Sigmoid colon (tissue), 7 donors: ENCODE data around the gene MRPL37. TPM values are rescaled to one million over a fixed set of nuclear protein-coding genes. Genes with fewer than 3 reads are reported as not detected.

ENCODE experiments used
- DNase-seq: peaks from one replicate; pipeline ENCODE4 v3.0.0-alpha.2; 2019
- H3K27ac ChIP-seq, 4 donors: fragments of 200-600 bp; sonication (generic); one replicate each; pipeline ENCODE4 v1.5.1; 2016 to 2019; ENCODE audit warnings: mild to moderate bottlenecking in 1 of 4
- H3K27me3 ChIP-seq, 3 donors: fragments of 200-600 bp; sonication (generic); one replicate each; pipeline ENCODE4 v1.5.1; 2019; ENCODE audit warnings: mild to moderate bottlenecking in 1 of 3
- H3K36me3 ChIP-seq, 4 donors: fragments of 200-600 bp; sonication (generic); one replicate each; pipeline ENCODE4 v1.5.1; 2016 to 2019
- H3K4me1 ChIP-seq, 4 donors: fragments of 200-600 bp; sonication (generic); one replicate each; pipeline ENCODE4 v1.5.1; 2017 to 2019
- H3K4me3 ChIP-seq, 4 donors: fragments of 200-600 bp; sonication (generic); one replicate each; pipeline ENCODE4 v1.5.1; 2017 to 2019; ENCODE audit warnings: mild to moderate bottlenecking in 2 of 4, moderate library complexity in 1 of 4
- H3K9me3 ChIP-seq, 4 donors: fragments of 200-600 bp in 3 of 4; sonication (generic) in 3 of 4; one replicate each; pipeline versions ENCODE4 v1.5.1 to v1.6.1; 2013 to 2019
- EP300 ChIP-seq, 4 donors: sonication (generic); formaldehyde crosslinking; IDR thresholded peaks; one replicate each; pipeline ENCODE4 v1.6.1; 2017; ENCODE audit warnings: antibody characterized with exemption in 4 of 4
- POLR2A ChIP-seq, 2 donors: fragments of 450-650 bp; IDR thresholded peaks; one replicate each; pipeline ENCODE4 v1.6.1; 2016; ENCODE audit warnings: antibody characterized with exemption in 2 of 2, mild to moderate bottlenecking in 2 of 2, moderate library complexity in 2 of 2
- POLR2AphosphoS5 ChIP-seq, 4 donors: sonication (generic); formaldehyde crosslinking; IDR thresholded peaks; one replicate each; pipeline ENCODE4 v1.6.1; 2017; ENCODE audit warnings: antibody characterized with exemption in 4 of 4
- WGBS, 2 donors: extraction: QIAGEN DNeasy Blood & Tissue Kit; methylation state at CpG; one replicate each; pipeline ENCODE4 v1.1.7; 2013; 5-methylcytosine and 5-hydroxymethylcytosine counted together
- intact Hi-C: fragments of 100-400 bp; cut with DNase I; formaldehyde crosslinking; loops from one replicate; pipeline ENCODE4 v1.15.1; 2023
- polyA plus RNA-seq, 3 donors: library from polyadenylated mRNA; stranded (reverse); fragments of 200-250 nt; gene quantifications; one replicate each; pipeline ENCODE4 v1.2.3, GENCODE V29; 2013
- total RNA-seq, 4 donors: library from RNA; depleted of rRNA; stranded (reverse); fragments of >200 nt; gene quantifications; one replicate each; pipeline ENCODE4 v1.1.0, GENCODE V29; 2016
- TF ChIP-seq, protein P1 (sequence below), 4 experiments: fragments of 450-650 bp in 3 of 4; fragments of 200-600 bp in 1 of 4; IDR thresholded peaks; one replicate each; pipeline ENCODE4 v1.5.1; 2016 to 2019; ENCODE audit warnings: antibody characterized with exemption in 4 of 4, mild to moderate bottlenecking in 3 of 4, moderate library complexity in 2 of 4
- donor health status: healthy with polysubstance abuse.
- donor health status: Bipolar disorder and iron deficiency.
- donor health status: healthy.

The MRPL37 gene
- total and polyA plus RNA-seq, 7 donors, result 40.7 to 80.2 (median 59.2) TPM

DNA sequence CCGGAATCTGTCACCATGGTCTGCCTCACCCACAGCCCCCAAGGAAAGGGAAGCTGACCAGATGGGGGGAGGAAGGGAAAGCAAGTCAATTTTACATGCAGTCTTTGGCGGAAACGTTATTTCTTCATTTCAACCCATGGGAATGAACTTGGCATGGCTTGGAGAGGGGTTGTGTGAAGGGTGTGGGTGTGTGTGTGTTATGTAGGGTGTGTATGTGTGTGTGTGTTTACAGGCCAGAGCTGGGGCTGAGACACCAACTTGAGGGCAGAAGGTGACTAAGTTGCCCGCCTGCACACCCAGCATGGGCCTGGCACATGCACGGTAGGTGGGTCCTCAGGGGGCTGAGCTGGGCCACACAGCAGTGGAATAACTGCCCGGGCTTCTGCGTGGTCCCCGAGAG is 65.2 kb downstream of the MRPL37 start:
- no peaks in the 10 kb centered on the region for H3K27me3 ChIP-seq
- WGBS, 2 donors, result 85 to 93% methylated on average over 8 of the region's 8 CpGs
- H3K27ac ChIP-seq, result no peak overlapping the region
- intact Hi-C loops, result loop anchor here (10.0 kb wide), 1 partner anchor 140 kb away; no protein-coding TSS in a partner anchor
- no peak for DNase-seq
- no peaks in the 10 kb centered on the region for H3K9me3 ChIP-seq
- H3K4me1 ChIP-seq, result peaks cover 0 to 25% (median 12%) of the 10 kb centered on the region in 4 donors
- H3K4me3 ChIP-seq, result no peak overlapping the region
- TF ChIP-seq POLR2A (IDR thresholded peaks at IDR 0.05) (no peak), EP300 (IDR thresholded peaks at IDR 0.05) (no peak), POLR2AphosphoS5 (IDR thresholded peaks at IDR 0.05) (no peak)
- TF ChIP-seq, protein P1, sequence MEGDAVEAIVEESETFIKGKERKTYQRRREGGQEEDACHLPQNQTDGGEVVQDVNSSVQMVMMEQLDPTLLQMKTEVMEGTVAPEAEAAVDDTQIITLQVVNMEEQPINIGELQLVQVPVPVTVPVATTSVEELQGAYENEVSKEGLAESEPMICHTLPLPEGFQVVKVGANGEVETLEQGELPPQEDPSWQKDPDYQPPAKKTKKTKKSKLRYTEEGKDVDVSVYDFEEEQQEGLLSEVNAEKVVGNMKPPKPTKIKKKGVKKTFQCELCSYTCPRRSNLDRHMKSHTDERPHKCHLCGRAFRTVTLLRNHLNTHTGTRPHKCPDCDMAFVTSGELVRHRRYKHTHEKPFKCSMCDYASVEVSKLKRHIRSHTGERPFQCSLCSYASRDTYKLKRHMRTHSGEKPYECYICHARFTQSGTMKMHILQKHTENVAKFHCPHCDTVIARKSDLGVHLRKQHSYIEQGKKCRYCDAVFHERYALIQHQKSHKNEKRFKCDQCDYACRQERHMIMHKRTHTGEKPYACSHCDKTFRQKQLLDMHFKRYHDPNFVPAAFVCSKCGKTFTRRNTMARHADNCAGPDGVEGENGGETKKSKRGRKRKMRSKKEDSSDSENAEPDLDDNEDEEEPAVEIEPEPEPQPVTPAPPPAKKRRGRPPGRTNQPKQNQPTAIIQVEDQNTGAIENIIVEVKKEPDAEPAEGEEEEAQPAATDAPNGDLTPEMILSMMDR (IDR thresholded peaks at IDR 0.05), result no peak
- no peaks in the 10 kb centered on the region for H3K36me3 ChIP-seq

DNA sequence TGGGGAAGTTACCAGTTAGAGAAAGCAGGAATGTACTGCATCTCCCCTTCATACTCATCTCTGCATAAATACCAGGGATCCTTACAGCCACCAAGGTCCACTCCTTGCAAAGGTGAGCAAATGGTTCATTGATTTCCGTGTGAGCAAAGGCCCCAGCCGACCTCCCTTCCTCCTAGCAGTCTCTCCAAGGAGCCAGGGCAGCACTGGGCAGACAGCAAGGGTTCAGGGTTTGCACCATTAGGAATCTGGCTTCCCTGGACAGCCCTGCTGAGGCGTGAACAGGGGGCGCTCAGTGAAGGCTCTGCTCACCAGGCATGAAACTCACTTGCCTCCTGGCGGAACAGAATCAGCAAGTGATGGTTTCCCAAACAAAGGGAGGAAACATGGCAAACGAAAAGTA is 65.7 kb downstream of the MRPL37 start:
- no peak overlapping the region for H3K27ac ChIP-seq
- WGBS, 2 donors, result 87 to 89% methylated on average over 6 of the region's 6 CpGs
- no peaks in the 10 kb centered on the region for H3K36me3 ChIP-seq
- no peaks in the 10 kb centered on the region for H3K9me3 ChIP-seq
- DNase-seq, result no peak
- H3K4me1 ChIP-seq, result peaks cover 0 to 25% (median 15%) of the 10 kb centered on the region in 4 donors
- intact Hi-C loops, result loop anchor here (10.0 kb wide), 1 partner anchor 141 kb away; no protein-coding TSS in a partner anchor
- no peaks in the 10 kb centered on the region for H3K27me3 ChIP-seq
- TF ChIP-seq POLR2A (IDR thresholded peaks at IDR 0.05) (no peak), POLR2AphosphoS5 (IDR thresholded peaks at IDR 0.05) (no peak), EP300 (IDR thresholded peaks at IDR 0.05) (no peak)
- TF ChIP-seq, protein P1 (IDR thresholded peaks at IDR 0.05), result no peak
- no peak overlapping the region for H3K4me3 ChIP-seq

DNA sequence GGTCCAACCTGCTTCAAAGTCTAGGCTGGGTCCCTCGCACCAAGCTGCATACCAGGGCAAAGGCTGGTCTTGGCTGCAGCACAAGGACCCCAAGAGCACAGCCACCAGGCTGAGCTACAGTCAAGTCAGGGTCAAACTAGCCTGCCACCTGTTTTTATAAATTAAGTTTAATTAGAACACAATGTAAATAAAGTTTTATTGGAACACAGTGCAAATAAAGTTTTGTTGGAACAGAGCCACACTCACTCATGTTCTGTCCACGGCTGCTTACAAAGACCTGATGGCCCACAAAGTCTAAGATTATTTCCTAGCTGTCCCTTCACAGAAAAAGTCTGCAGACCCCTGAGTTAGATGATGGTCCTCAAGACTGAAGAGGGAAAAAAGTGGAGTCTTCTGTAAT is 66.2 kb downstream of the MRPL37 start:
- intact Hi-C loops, result loop anchor here (10.0 kb wide), 1 partner anchor 141 kb away; no protein-coding TSS in a partner anchor
- TF ChIP-seq POLR2A (IDR thresholded peaks at IDR 0.05), result no peak
- no peak for TF ChIP-seq EP300 (IDR thresholded peaks at IDR 0.05)
- no peak for TF ChIP-seq POLR2AphosphoS5 (IDR thresholded peaks at IDR 0.05)
- TF ChIP-seq, protein P1 (IDR thresholded peaks at IDR 0.05), result no peak
- H3K36me3 ChIP-seq, result no peaks in the 10 kb centered on the region
- no peaks in the 10 kb centered on the region for H3K9me3 ChIP-seq
- no peaks in the 10 kb centered on the region for H3K27me3 ChIP-seq
- H3K4me1 ChIP-seq, result peaks cover 0 to 29% (median 20%) of the 10 kb centered on the region in 4 donors
- WGBS, 2 donors, result 62 to 77% methylated on average over 2 of the region's 2 CpGs
- H3K27ac ChIP-seq, result no peak overlapping the region
- DNase-seq, result no peak
- H3K4me3 ChIP-seq, result no peak overlapping the region

DNA sequence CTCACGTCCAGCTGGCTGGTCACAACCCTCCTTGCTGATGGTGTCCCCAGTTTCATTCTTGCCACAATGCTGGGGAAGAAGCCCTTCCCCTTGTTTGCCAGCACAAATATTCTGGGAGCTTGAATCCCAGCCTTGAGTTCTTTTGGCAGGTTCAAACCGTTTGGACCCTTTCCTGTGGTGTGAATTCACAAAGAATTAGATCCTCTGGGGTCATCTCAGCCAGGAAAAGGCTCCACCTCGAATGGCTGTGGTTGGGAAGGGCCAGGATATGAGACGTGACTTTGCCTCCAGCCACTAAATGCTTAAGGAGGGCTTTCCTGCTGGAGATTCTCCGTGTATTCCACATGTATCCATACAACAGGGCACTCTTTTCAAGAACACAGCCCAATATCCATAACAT is 66.9 kb downstream of the MRPL37 start:
- Histone ChIP-seq H3K36me3 (no peaks in the 10 kb centered on the region), H3K27ac (no peak overlapping the region), H3K4me1 (peaks cover 0 to 37% (median 27%) of the 10 kb centered on the region in 4 donors), H3K27me3 (no peaks in the 10 kb centered on the region), H3K4me3 (no peak overlapping the region), H3K9me3 (no peaks in the 10 kb centered on the region)
- no peak for DNase-seq
- TF ChIP-seq EP300 (IDR thresholded peaks at IDR 0.05), result no peak
- TF ChIP-seq, protein P1 (IDR thresholded peaks at IDR 0.05), result no peak
- TF ChIP-seq POLR2A (IDR thresholded peaks at IDR 0.05), result no peak
- no peak for TF ChIP-seq POLR2AphosphoS5 (IDR thresholded peaks at IDR 0.05)
- WGBS, 2 donors, result 79 to 82% methylated on average over 5 of the region's 5 CpGs
- intact Hi-C loops, result loop anchor here (10.0 kb wide), 1 partner anchor 142 kb away; no protein-coding TSS in a partner anchor

Other genes starting within 250 kb of the MRPL37 start
- not detected for gene LDLRAD1, start 182.0 kb upstream of the MRPL37 start, total RNA-seq
- gene LDLRAD1, start 182.0 kb upstream of the MRPL37 start, polyA plus RNA-seq, result not detected
- 100 to 1,000 TPM; 114 to 299 (median 237) TPM for gene TMEM59, start 147.0 kb upstream of the MRPL37 start, total RNA-seq
- 100 to 1,000 TPM; 160 to 268 (median 187) TPM for gene TMEM59, start 147.0 kb upstream of the MRPL37 start, polyA plus RNA-seq
- 1 to 10 TPM; 6.1 to 6.9 (median 6.6) TPM for gene TCEANC2, start 146.6 kb upstream of the MRPL37 start, total RNA-seq
- 1 to 10 TPM; 1.8 to 3.6 (median 2.3) TPM for gene TCEANC2, start 146.6 kb upstream of the MRPL37 start, polyA plus RNA-seq
- not detected for gene CDCP2, start 47.2 kb upstream of the MRPL37 start, total RNA-seq
- under 1 TPM in 1 of 3 donors, not detected in 2; 0.04 TPM for gene CDCP2, start 47.2 kb upstream of the MRPL37 start, polyA plus RNA-seq
- 1 to 10 TPM; 2.6 to 5.7 (median 5.2) TPM for gene CYB5RL, start 137 bp upstream of the MRPL37 start, total RNA-seq
- gene CYB5RL, start 137 bp upstream of the MRPL37 start, polyA plus RNA-seq, result 1 to 10 TPM; 1.4 to 4.4 (median 1.8) TPM
- 10 to 100 TPM; 27.4 to 38.5 (median 34.8) TPM for gene SSBP3, start 206.2 kb downstream of the MRPL37 start, total RNA-seq
- 10 to 100 TPM; 40.1 to 62.5 (median 41.8) TPM for gene SSBP3, start 206.2 kb downstream of the MRPL37 start, polyA plus RNA-seq